Parathyroid adenoma (tissue), 2 donors: Measurements from ENCODE around the gene PLEKHG7.

Source experiments
- H2AFZ ChIP-seq: fragments of 300-600 bp; sonication (generic); one replicate; pipeline ENCODE4 v1.7.0; 2017; ENCODE audit warnings: antibody characterized with exemption, mild to moderate bottlenecking
- H3K27ac ChIP-seq: fragments of 300-600 bp; sonication (generic); one replicate; pipeline ENCODE4 v1.7.0; 2017
- H3K27me3 ChIP-seq: fragments of 300-600 bp; sonication (generic); one replicate; pipeline ENCODE4 v1.7.0; 2017; ENCODE audit warnings: low read length; ENCODE audit not compliant: control insufficient read depth, insufficient read depth
- H3K36me3 ChIP-seq: fragments of 300-600 bp; sonication (generic); one replicate; pipeline ENCODE4 v1.7.0; 2017; ENCODE audit warnings: low read length; ENCODE audit not compliant: control insufficient read depth, insufficient read depth
- H3K4me1 ChIP-seq: fragments of 300-600 bp; sonication (generic); one replicate; pipeline ENCODE4 v1.7.0; 2017; ENCODE audit warnings: control low read depth
- H3K4me2 ChIP-seq: fragments of 300-600 bp; sonication (generic); one replicate; pipeline ENCODE4 v1.7.0; 2017; ENCODE audit warnings: low read length
- H3K4me3 ChIP-seq: fragments of 300-600 bp; sonication (generic); one replicate; pipeline ENCODE4 v1.7.0; 2017; ENCODE audit warnings: low read depth, low read length
- H3K79me2 ChIP-seq: fragments of 300-600 bp; sonication (generic); one replicate; pipeline ENCODE4 v1.7.0; 2017; ENCODE audit warnings: control low read depth
- H3K9ac ChIP-seq: fragments of 300-600 bp; sonication (generic); one replicate; pipeline ENCODE4 v1.7.0; 2017; ENCODE audit warnings: mild to moderate bottlenecking
- H3K9me3 ChIP-seq: fragments of 300-600 bp; sonication (generic); one replicate; pipeline ENCODE4 v1.7.0; 2017; ENCODE audit warnings: low read length; ENCODE audit not compliant: control insufficient read depth
- CTCF ChIP-seq: fragments of 300-600 bp; sonication (generic); IDR thresholded peaks from one replicate; pipeline ENCODE4 v1.7.0; 2017; ENCODE audit warnings: antibody characterized with exemption, mild to moderate bottlenecking
- donor health status: primary hyperparathyroidism.

The PLEKHG7 gene

DNA sequence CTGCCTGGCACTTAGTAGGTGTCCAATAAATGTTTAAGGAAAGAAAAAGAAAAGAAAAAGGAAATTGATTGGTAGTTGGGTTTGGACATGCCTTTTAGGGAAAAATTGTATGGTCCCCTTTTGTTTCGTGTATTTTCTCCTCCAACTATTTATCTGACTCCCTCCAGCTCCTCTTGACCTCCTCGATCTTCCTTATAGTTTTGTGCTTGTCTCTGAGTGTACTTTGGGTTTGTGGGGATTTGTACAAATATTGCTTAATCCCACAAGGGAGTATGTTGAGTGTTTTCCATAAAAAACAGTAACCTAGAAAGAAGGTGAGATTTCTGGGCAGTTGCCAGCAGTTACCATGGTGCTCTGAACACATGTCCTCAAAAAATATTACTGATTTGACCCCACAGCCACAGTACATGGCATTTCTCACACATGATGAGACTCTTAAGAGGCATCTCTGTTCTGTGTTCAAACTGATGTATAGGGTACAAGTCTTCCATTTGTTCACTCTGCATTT lies 15.7 kb downstream of the PLEKHG7 start:
- no peak for TF ChIP-seq CTCF
- H3K79me2 ChIP-seq = no peaks in the 10 kb centered on the region

DNA sequence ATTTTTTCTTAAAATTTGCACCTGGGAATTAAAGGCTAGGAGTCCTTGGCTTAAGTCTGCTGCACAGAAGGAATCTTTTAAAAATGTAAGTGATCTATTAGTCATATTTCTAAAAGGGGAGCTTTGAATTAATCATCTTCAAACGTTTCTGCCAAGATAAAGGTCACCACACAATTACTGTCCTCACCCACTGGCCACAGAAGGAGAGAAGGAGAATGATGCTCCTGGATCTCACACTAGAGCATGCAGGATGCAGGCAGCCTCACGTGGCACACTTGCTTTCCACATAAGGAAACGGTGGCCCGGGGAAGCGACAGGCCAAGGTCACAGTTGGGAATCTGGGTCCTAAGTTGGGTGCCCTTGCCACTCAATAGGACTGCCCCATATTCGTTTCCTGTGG lies 16.9 kb downstream of the PLEKHG7 start:
- Histone ChIP-seq H3K27me3 (no peaks in the 10 kb centered on the region), H3K27ac (no peak overlapping the region), H3K9ac (no peak overlapping the region), H3K4me2 (no peak overlapping the region), H3K4me1 (no peaks in the 10 kb centered on the region), H3K36me3 (no peaks in the 10 kb centered on the region), H3K9me3 (no peaks in the 10 kb centered on the region), H2AFZ (no peak overlapping the region), H3K4me3 (no peak overlapping the region), H3K79me2 (no peaks in the 10 kb centered on the region)
- TF ChIP-seq CTCF = no peak

More for the DNA sequence above, 15.7 kb downstream of the PLEKHG7 start:
- H3K27ac ChIP-seq = no peak overlapping the region
- no peak overlapping the region for H3K9ac ChIP-seq
- no peak overlapping the region for H3K4me2 ChIP-seq
- H3K4me3 ChIP-seq = no peak overlapping the region
- H3K36me3 ChIP-seq = no peaks in the 10 kb centered on the region
- H3K4me1 ChIP-seq = no peaks in the 10 kb centered on the region
- H3K9me3 ChIP-seq = no peaks in the 10 kb centered on the region
- no peaks in the 10 kb centered on the region for H3K27me3 ChIP-seq
- no peak overlapping the region for H2AFZ ChIP-seq

GRCh38 chr12:92721130-92721529 lies 18.3 kb downstream of the PLEKHG7 start:
- Histone ChIP-seq H3K36me3 (no peaks in the 10 kb centered on the region), H3K9me3 (no peaks in the 10 kb centered on the region), H3K4me3 (no peak overlapping the region), H3K79me2 (no peaks in the 10 kb centered on the region), H2AFZ (no peak overlapping the region), H3K27ac (no peak overlapping the region), H3K27me3 (no peaks in the 10 kb centered on the region), H3K4me1 (no peaks in the 10 kb centered on the region), H3K4me2 (no peak overlapping the region), H3K9ac (no peak overlapping the region)
- no peak for TF ChIP-seq CTCF

DNA sequence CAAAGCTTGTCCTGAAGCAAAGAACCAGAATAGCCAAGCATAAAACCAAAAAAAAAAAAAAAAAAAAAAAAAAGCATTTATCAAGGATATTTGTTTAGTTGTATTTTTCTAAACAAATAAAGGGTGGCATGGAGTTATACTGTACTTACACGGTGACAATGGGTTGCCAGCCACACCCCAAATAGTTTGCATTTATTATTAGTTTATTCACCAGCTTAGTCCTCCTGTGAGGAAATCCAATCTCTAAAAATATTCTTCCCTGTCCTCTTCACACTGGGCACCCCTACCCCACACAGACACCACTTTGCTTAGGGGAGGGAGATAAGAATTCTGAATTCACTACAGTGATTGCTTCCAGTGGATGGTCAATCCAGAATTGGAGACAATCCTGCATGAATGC lies 18.9 kb downstream of the PLEKHG7 start:
- Histone ChIP-seq H3K79me2 (no peaks in the 10 kb centered on the region), H3K4me2 (no peak overlapping the region), H3K36me3 (no peaks in the 10 kb centered on the region), H2AFZ (no peak overlapping the region), H3K27ac (no peak overlapping the region), H3K9ac (no peak overlapping the region), H3K4me1 (no peaks in the 10 kb centered on the region), H3K27me3 (no peaks in the 10 kb centered on the region), H3K4me3 (no peak overlapping the region), H3K9me3 (no peaks in the 10 kb centered on the region)
- TF ChIP-seq CTCF = no peak

DNA sequence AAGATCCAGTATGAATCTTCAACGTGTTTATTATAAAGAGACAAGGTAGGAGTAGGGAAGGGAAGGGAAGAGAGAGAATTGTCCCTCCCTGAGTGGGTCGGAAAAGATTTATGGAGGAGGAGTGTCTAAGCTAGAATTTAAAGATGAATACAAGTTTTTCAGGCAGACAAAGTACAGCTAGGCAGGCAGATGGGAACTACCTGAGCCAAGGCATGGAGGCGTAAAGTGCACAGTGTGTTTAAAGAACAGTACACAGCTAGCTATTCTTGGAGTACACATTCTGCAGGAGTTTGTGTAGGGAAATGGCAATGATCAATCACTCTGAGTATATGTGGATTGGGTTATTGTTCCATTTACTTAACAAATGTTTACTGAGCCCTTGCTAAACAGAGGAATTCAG lies 20.1 kb downstream of the PLEKHG7 start:
- Histone ChIP-seq H3K27me3 (no peaks in the 10 kb centered on the region), H3K9me3 (no peaks in the 10 kb centered on the region), H3K4me1 (no peaks in the 10 kb centered on the region), H2AFZ (no peak overlapping the region), H3K9ac (no peak overlapping the region), H3K79me2 (no peaks in the 10 kb centered on the region), H3K36me3 (no peaks in the 10 kb centered on the region), H3K27ac (no peak overlapping the region), H3K4me2 (no peak overlapping the region), H3K4me3 (no peak overlapping the region)
- no peak for TF ChIP-seq CTCF
